NT2/D1 (cell line): Measurements from ENCODE around the gene C14orf93.
"Not testable (repeated sequence)": the region's sequence is repeated elsewhere in the genome, so short reads cannot be mapped to it uniquely, and the experiment has no call there.

Source experiments
- DNase-seq: peaks from one replicate; pipeline ENCODE4 v3.0.0-alpha.2; 2011; ENCODE audit warnings: low read depth, low spot score
- H3K27me3 ChIP-seq: 2 replicates; pipeline ENCODE4 v1.6.0; 2011; ENCODE audit warnings: mild to moderate bottlenecking; ENCODE audit not compliant: insufficient read length, insufficient read depth
- H3K36me3 ChIP-seq: 2 replicates; pipeline ENCODE4 v1.6.1; 2011; ENCODE audit warnings: mild to moderate bottlenecking, low read length, mixed read lengths; ENCODE audit not compliant: insufficient read depth, insufficient read length
- H3K4me1 ChIP-seq: 2 replicates; pipeline ENCODE4 v1.5.1; 2011; ENCODE audit not compliant: insufficient read depth, insufficient read length
- H3K4me3 ChIP-seq: 2 replicates; pipeline ENCODE4 v1.5.1; 2011; ENCODE audit warnings: low read depth; ENCODE audit not compliant: insufficient read length
- H3K9ac ChIP-seq: 2 replicates; pipeline ENCODE4 v1.6.0; 2011; ENCODE audit warnings: low read depth; ENCODE audit not compliant: insufficient read length
- H3K9me3 ChIP-seq: 2 replicates; pipeline ENCODE4 v1.5.1; 2011; ENCODE audit warnings: mild to moderate bottlenecking, low read length; ENCODE audit not compliant: insufficient read depth
- SUZ12 ChIP-seq: IDR thresholded peaks from 2 replicates; pipeline ENCODE4 v1.6.1; 2011; ENCODE audit not compliant: insufficient read length, insufficient read depth; ENCODE audit errors: extremely low read depth
- YY1 ChIP-seq: IDR thresholded peaks from 2 replicates; pipeline ENCODE4 v1.6.1; 2011; ENCODE audit not compliant: insufficient read length, insufficient read depth
- ZNF274 ChIP-seq: IDR thresholded peaks from 2 replicates; pipeline ENCODE4 v1.6.1; 2011; ENCODE audit warnings: mild to moderate bottlenecking, low read depth, low read length

The C14orf93 gene

GRCh38 chr14:23021889-23022442 lies 12.0 kb upstream of the C14orf93 start:
- Histone ChIP-seq H3K9me3 (no peaks in the 10 kb centered on the region), H3K36me3 (peaks cover 55% of the 10 kb centered on the region), H3K4me3 (no peak overlapping the region), H3K9ac (no peak overlapping the region), H3K4me1 (peaks cover 11% of the 10 kb centered on the region), H3K27me3 (no peaks in the 10 kb centered on the region)
- DNase-seq, result no peak
- TF ChIP-seq ZNF274, result no peak

GRCh38 chr14:23021434-23021833 lies 11.5 kb upstream of the C14orf93 start:
- Histone ChIP-seq H3K4me1 (peaks cover 11% of the 10 kb centered on the region), H3K27me3 (no peaks in the 10 kb centered on the region), H3K4me3 (no peak overlapping the region), H3K9ac (no peak overlapping the region), H3K9me3 (no peaks in the 10 kb centered on the region), H3K36me3 (peaks cover 54% of the 10 kb centered on the region)
- no peak for DNase-seq
- TF ChIP-seq ZNF274, result no peak
- TF ChIP-seq SUZ12, result no peak
- TF ChIP-seq YY1, result no peak

- no peak for TF ChIP-seq YY1
- no peak for TF ChIP-seq ZNF274
- no peak for TF ChIP-seq SUZ12
- DNase-seq, result no peak
- peaks cover 44% of the 10 kb centered on the region for H3K36me3 ChIP-seq
- H3K9me3 ChIP-seq, result no peaks in the 10 kb centered on the region
- no peaks in the 10 kb centered on the region for H3K27me3 ChIP-seq
- no peak overlapping the region for H3K4me3 ChIP-seq
- H3K9ac ChIP-seq, result no peak overlapping the region
- peaks cover 7% of the 10 kb centered on the region for H3K4me1 ChIP-seq
Observed at GRCh38 chr14:23020143-23021128, 10.5 kb upstream of the C14orf93 start.

GRCh38 chr14:23018107-23018506 lies 8.2 kb upstream of the C14orf93 start:
- Histone ChIP-seq H3K27me3 (no peaks in the 10 kb centered on the region), H3K9ac (no peak overlapping the region), H3K36me3 (peaks cover 23% of the 10 kb centered on the region), H3K4me3 (no peak overlapping the region), H3K9me3 (no peaks in the 10 kb centered on the region), H3K4me1 (no peaks in the 10 kb centered on the region)
- TF ChIP-seq ZNF274 (no peak), SUZ12 (no peak), YY1 (no peak)
- no peak for DNase-seq

- no peaks in the 10 kb centered on the region for H3K27me3 ChIP-seq
- H3K4me1 ChIP-seq, result no peaks in the 10 kb centered on the region
- TF ChIP-seq SUZ12 (no peak), ZNF274 (no peak), YY1 (no peak)
- no peaks in the 10 kb centered on the region for H3K9me3 ChIP-seq
- no peak overlapping the region for H3K4me3 ChIP-seq
- no peak for DNase-seq
- H3K9ac ChIP-seq, result no peak overlapping the region
- H3K36me3 ChIP-seq, result peaks cover 18% of the 10 kb centered on the region
Observed at GRCh38 chr14:23017091-23017490, 7.1 kb upstream of the C14orf93 start.

- TF ChIP-seq ZNF274 (no peak), YY1 (no peak), SUZ12 (no peak)
- Histone ChIP-seq H3K9ac (no peak overlapping the region), H3K4me3 (no peak overlapping the region), H3K36me3 (peaks cover 4% of the 10 kb centered on the region), H3K4me1 (no peaks in the 10 kb centered on the region), H3K9me3 (no peaks in the 10 kb centered on the region), H3K27me3 (no peaks in the 10 kb centered on the region)
- no peak for DNase-seq
Observed at GRCh38 chr14:23015618-23016017, 5.7 kb upstream of the C14orf93 start.

GRCh38 chr14:23013749-23014054 lies 3.8 kb upstream of the C14orf93 start:
- H3K4me1 ChIP-seq, H3K36me3 ChIP-seq, H3K9me3 ChIP-seq, DNase-seq, H3K27me3 ChIP-seq, H3K9ac ChIP-seq, H3K4me3 ChIP-seq: not testable (repeated sequence)
